H1 (cell line): ENCODE data around the gene ZBTB44. TPM values are rescaled to one million over a fixed set of nuclear protein-coding genes. Genes with fewer than 3 reads are reported as not detected.

ENCODE experiments used
- CTCF ChIA-PET: fragments of 300-600 bp; sonication (Branson Sonifier 250); formaldehyde crosslinking; loops from one replicate; lab custom pipeline; 2021; ENCODE audit not compliant: partially characterized antibody; lab: Charles Lee
- POLR2A ChIA-PET: fragments of 300-600 bp; sonication (Branson Sonifier 250); formaldehyde crosslinking; loops from one replicate; lab custom pipeline; 2021; ENCODE audit warnings: inconsistent platforms; ENCODE audit not compliant: partially characterized antibody; lab: Charles Lee
- DNase-seq, 2 experiments: peaks; one replicate each; pipeline versions ENCODE4 v3.0.0 to v3.0.0-alpha.2; 2010 to 2022; ENCODE audit warnings: low spot score in 2 of 2, low read depth in 1 of 2, mixed read lengths in 1 of 2
- FAIRE-seq: peaks from 2 replicates; lab custom pipeline; 2011; peaks lifted over from hg19 to GRCh38; lab: Jason Lieb, UNC
- H2AFZ ChIP-seq: 2 replicates; pipeline ENCODE4 v1.8.1; 2012; ENCODE audit warnings: low read length, inconsistent platforms
- H2AK5ac ChIP-seq: 2 replicates; pipeline ENCODE4 v1.6.1; 2013; ENCODE audit warnings: low read depth, low read length
- H2BK120ac ChIP-seq: replicated peaks from 2 replicates; pipeline ENCODE3; 2013; ENCODE audit warnings: low read depth, low read length, inconsistent platforms
- H2BK12ac ChIP-seq: 2 replicates; pipeline ENCODE4 v1.6.1; 2013; ENCODE audit warnings: low read depth, low read length
- H2BK15ac ChIP-seq: 2 replicates; pipeline ENCODE4 v1.6.1; 2013; ENCODE audit warnings: low read length
- H2BK20ac ChIP-seq: 2 replicates; pipeline ENCODE4 v1.6.1; 2013; ENCODE audit warnings: low read length
- H2BK5ac ChIP-seq: 2 replicates; pipeline ENCODE4 v1.6.1; 2013; ENCODE audit warnings: low read depth, low read length
- H3K14ac ChIP-seq: 2 replicates; pipeline ENCODE4 v1.6.1; 2013; ENCODE audit warnings: inconsistent platforms; ENCODE audit not compliant: insufficient read length
- H3K18ac ChIP-seq: 2 replicates; pipeline ENCODE4 v1.6.1; 2013; ENCODE audit warnings: low read length; ENCODE audit errors: extremely low read depth
- H3K23ac ChIP-seq: 2 replicates; pipeline ENCODE4 v1.6.1; 2013; ENCODE audit warnings: inconsistent platforms; ENCODE audit not compliant: insufficient read length
- H3K23me2 ChIP-seq: 2 replicates; pipeline ENCODE4 v1.6.1; 2013; ENCODE audit warnings: low read depth, low read length
- H3K27ac ChIP-seq: 2 replicates; pipeline ENCODE4 v1.6.1; 2011; ENCODE audit warnings: low read depth, low read length, inconsistent platforms
- H3K27me3 ChIP-seq, 4 experiments: replicated peaks in 1 of 4; 1 replicate in 1 of 4; 2 replicates in 3 of 4; pipeline versions ENCODE4 v1.6.1 to v1.8.1; 2011 to 2013; ENCODE audit warnings: low read length in 3 of 4, mild to moderate bottlenecking in 3 of 4, inconsistent platforms in 2 of 4, mixed read lengths in 2 of 4, moderate library complexity in 1 of 4; ENCODE audit not compliant: control insufficient read depth in 3 of 4, insufficient read depth in 3 of 4; ENCODE audit errors: extremely low read depth in 1 of 4
- H3K36me3 ChIP-seq, 4 experiments: 2 replicates each; pipeline versions ENCODE4 v1.6.1 to v1.8.1; 2011 to 2013; ENCODE audit warnings: mild to moderate bottlenecking in 4 of 4, low read length in 3 of 4, moderate library complexity in 2 of 4, control low read depth in 1 of 4, inconsistent platforms in 1 of 4; ENCODE audit not compliant: insufficient read depth in 4 of 4, control insufficient read depth in 2 of 4
- H3K4ac ChIP-seq: replicated peaks from 2 replicates; pipeline ENCODE3; 2013; ENCODE audit warnings: low read length, low read depth, mixed read lengths, inconsistent platforms; ENCODE audit not compliant: insufficient read length
- H3K4me1 ChIP-seq, 4 experiments: replicated peaks in 1 of 4; 1 replicate in 1 of 4; 2 replicates in 3 of 4; pipeline versions ENCODE4 v1.6.1 to v1.8.1; 2011 to 2013; ENCODE audit warnings: low read length in 3 of 4, inconsistent platforms in 2 of 4, mixed read lengths in 1 of 4; ENCODE audit not compliant: insufficient read depth in 4 of 4, control insufficient read depth in 3 of 4
- H3K4me2 ChIP-seq, 2 experiments: 2 replicates each; pipeline versions ENCODE4 v1.6.1 to v1.8.1; 2011 to 2013; ENCODE audit warnings: low read depth in 2 of 2, low read length in 2 of 2, control low read depth in 1 of 2, inconsistent platforms in 1 of 2, mild to moderate bottlenecking in 1 of 2; ENCODE audit not compliant: insufficient read depth in 1 of 2
- H3K4me3 ChIP-seq, 4 experiments: fragments of 200-600, 300-600 bp in 1 of 4; sonication (generic), shearing (Covaris generic), sonication (Bioruptor Twin) in 1 of 4; 2 replicates each; pipeline versions ENCODE4 v1.5.1 to v1.8.1; 2011 to 2016; ENCODE audit warnings: low read length in 4 of 4, low read depth in 3 of 4, control low read depth in 2 of 4, inconsistent platforms in 2 of 4, mild to moderate bottlenecking in 2 of 4, mixed read lengths in 1 of 4, moderate library complexity in 1 of 4; ENCODE audit not compliant: insufficient read depth in 2 of 4; ENCODE audit errors: extremely low read depth in 1 of 4
- H3K56ac ChIP-seq: replicated peaks from 2 replicates; pipeline ENCODE3; 2013; ENCODE audit warnings: low read depth, mild to moderate bottlenecking, mixed read lengths, low read length, inconsistent platforms; ENCODE audit not compliant: insufficient read length
- H3K79me1 ChIP-seq: 2 replicates; pipeline ENCODE4 v1.6.1; 2013; ENCODE audit warnings: low read depth, low read length, control low read depth
- H3K79me2 ChIP-seq, 2 experiments: 2 replicates each; pipeline versions ENCODE4 v1.6.1 to v1.8.1; 2012 to 2013; ENCODE audit warnings: low read length in 2 of 2, mild to moderate bottlenecking in 2 of 2, inconsistent platforms in 1 of 2; ENCODE audit not compliant: insufficient read depth in 2 of 2, control insufficient read depth in 1 of 2
- H3K9ac ChIP-seq, 4 experiments: replicated peaks in 1 of 4; 1 replicate in 1 of 4; 2 replicates in 3 of 4; pipeline versions ENCODE4 v1.6.1 to v1.8.1; 2011 to 2013; ENCODE audit warnings: low read depth in 3 of 4, low read length in 3 of 4, control low read depth in 2 of 4, mild to moderate bottlenecking in 2 of 4, moderate library complexity in 2 of 4, inconsistent platforms in 1 of 4; ENCODE audit errors: extremely low read depth in 1 of 4
- H3K9me3 ChIP-seq, 2 experiments: 2 replicates each; pipeline versions ENCODE4 v1.6.1 to v1.8.1; 2012 to 2013; ENCODE audit warnings: mild to moderate bottlenecking in 2 of 2, moderate library complexity in 2 of 2, control low read depth in 1 of 2, inconsistent platforms in 1 of 2, low read depth in 1 of 2, low read length in 1 of 2, mixed read lengths in 1 of 2; ENCODE audit not compliant: insufficient read depth in 2 of 2
- H4K20me1 ChIP-seq, 2 experiments: replicated peaks in 1 of 2; 2 replicates each; pipeline versions ENCODE3 to v1.8.1; 2011 to 2013; ENCODE audit warnings: inconsistent platforms in 2 of 2, low read length in 2 of 2, mild to moderate bottlenecking in 1 of 2; ENCODE audit not compliant: insufficient read depth in 2 of 2, control insufficient read depth in 1 of 2
- H4K5ac ChIP-seq: 2 replicates; pipeline ENCODE4 v1.6.1; 2013; ENCODE audit warnings: low read length, low read depth, mixed read lengths, inconsistent platforms; ENCODE audit not compliant: insufficient read length
- H4K8ac ChIP-seq: 2 replicates; pipeline ENCODE4 v1.8.0; 2013; ENCODE audit warnings: mild to moderate bottlenecking, moderate library complexity, low read length, inconsistent platforms; ENCODE audit not compliant: insufficient read depth; ENCODE audit errors: extremely low read depth
- H4K91ac ChIP-seq: replicated peaks from 2 replicates; pipeline ENCODE3; 2013; ENCODE audit warnings: low read length, mixed read lengths, inconsistent platforms; ENCODE audit not compliant: insufficient read length
- SP4 ChIP-seq: IDR thresholded peaks from 2 replicates; pipeline ENCODE4 v1.6.1; 2012; ENCODE audit warnings: low read length, inconsistent platforms
- WGBS, 2 experiments: shearing (Covaris generic) in 1 of 2; methylation state at CpG; one replicate each; pipeline versions ENCODE4 v1.1.6 to v1.1.7; 2013 to 2015; ENCODE audit warnings: low lambda C conversion rate in 2 of 2, mixed read lengths in 2 of 2, inconsistent platforms in 1 of 2, low coverage in 1 of 2, missing lambda C conversion rate in 1 of 2; ENCODE audit not compliant: insufficient replicate concordance in 2 of 2, insufficient coverage in 1 of 2, insufficient read length in 1 of 2; ENCODE audit errors: extremely low coverage in 1 of 2, missing lambda C conversion rate in 1 of 2; 5-methylcytosine and 5-hydroxymethylcytosine counted together
- polyA plus RNA-seq, 7 experiments: library from polyadenylated mRNA; depleted of rRNA in 3 of 7; stranded (reverse) in 5 of 7; unstranded in 2 of 7; fragments of >200 nt in 5 of 7; fragments of 200-250 nt in 2 of 7; gene quantifications; 1 replicate in 5 of 7; 2 replicates in 1 of 7; 4 replicates in 1 of 7; pipeline versions ENCODE4 v1.2.1 to v1.2.3, GENCODE V29; 2011 to 2013; ENCODE audit warnings: missing spikeins in 2 of 7, mixed read lengths in 2 of 7
- total RNA-seq: library from RNA; stranded (reverse); fragmentation: NEBNext Ultra II Directional; extraction: Animal tissue kit (Norgen Biotek cat#: 25700); gene quantifications from 2 replicates; pipeline ENCODE4 v1.2.1, GENCODE V29; 2021

Gene ZBTB44
- total and polyA plus RNA-seq, 2 of the 8 experiments (the other 6 are each of a cell fraction or from before 2014, with no cell fraction given): 37.2 to 158 TPM

DNA sequence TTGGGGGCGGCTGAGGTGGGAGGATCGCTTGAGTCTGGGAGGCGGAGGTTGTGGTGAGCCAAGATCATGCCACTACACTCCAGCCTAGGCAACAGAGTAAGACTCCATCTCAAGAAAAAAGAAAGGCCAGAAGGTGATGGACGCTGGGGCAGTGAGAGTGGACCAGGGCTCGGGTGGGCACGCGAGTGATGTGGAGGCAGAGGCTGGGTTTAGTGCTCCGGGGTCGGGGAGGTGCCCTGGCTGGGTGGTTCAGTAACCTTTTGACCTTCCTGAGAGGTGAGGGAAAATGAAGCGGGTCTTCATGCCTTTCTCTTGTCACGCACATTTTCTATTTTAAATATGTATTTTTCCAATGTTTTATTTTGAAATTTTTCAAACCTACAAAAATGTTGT lies 110.0 kb downstream of the ZBTB44 start:
- no peak for FAIRE-seq

More for the DNA sequence above, 110.0 kb downstream of the ZBTB44 start:
- no peak overlapping the region for H3K23ac ChIP-seq
- 97% methylated on average over 11 of the region's 11 CpGs; no CpG with 5 or more reads in 1 of the 2 experiments for WGBS, 2 experiments
- H4K8ac ChIP-seq: no peak overlapping the region
- H3K18ac ChIP-seq: no peak overlapping the region
- H3K27ac ChIP-seq: no peak overlapping the region
- no peaks in the 10 kb centered on the region for H3K79me2 ChIP-seq
- H3K4me3 ChIP-seq: no peak overlapping the region
- H4K91ac ChIP-seq: no peak overlapping the region
- ChIA-PET POLR2A (no interaction called here), CTCF (no interaction called here)
- H2AK5ac ChIP-seq: no peak overlapping the region
- no peak overlapping the region for H3K9ac ChIP-seq
- H3K79me1 ChIP-seq: no peaks in the 10 kb centered on the region
- H3K14ac ChIP-seq: no peak overlapping the region
- H2BK12ac ChIP-seq: no peak overlapping the region
- H2BK5ac ChIP-seq: no peak overlapping the region
- no peaks in the 10 kb centered on the region for H4K20me1 ChIP-seq
- H3K9me3 ChIP-seq: no peaks in the 10 kb centered on the region
- no peaks in the 10 kb centered on the region; a peak in 1 of 8 replicates for H3K36me3 ChIP-seq
- no peaks in the 10 kb centered on the region for H3K27me3 ChIP-seq
- no peak overlapping the region for H2BK120ac ChIP-seq
- no peak overlapping the region for H2BK15ac ChIP-seq
- no peak for DNase-seq
- H3K4ac ChIP-seq: no peak overlapping the region
- H2AFZ ChIP-seq: no peak overlapping the region
- no peak overlapping the region for H3K56ac ChIP-seq
- H4K5ac ChIP-seq: no peak overlapping the region
- H2BK20ac ChIP-seq: no peak overlapping the region
- H3K23me2 ChIP-seq: no peaks in the 10 kb centered on the region; the same call in 1 of the 2 replicates
- H3K4me2 ChIP-seq: no peak overlapping the region
- TF ChIP-seq SP4: no peak
- no peaks in the 10 kb centered on the region for H3K4me1 ChIP-seq
